Measurements from ENCODE around the gene ZNF277. TPM values are rescaled to one million over a fixed set of nuclear protein-coding genes. Genes with fewer than 3 reads are reported as not detected.

The ZNF277 gene
- total and polyA plus RNA-seq, 8 donors: 13.6 to 25.3 (median 19.6) TPM

- 95 to 99% methylated on average over 4 of the region's 4 CpGs for WGBS, 2 donors
- no peak for FAIRE-seq
- intact Hi-C loops (cut with DNase I): no loop called here
Observed at GRCh38 chr7:112298543-112299100, 92.1 kb downstream of the ZNF277 start.

DNA sequence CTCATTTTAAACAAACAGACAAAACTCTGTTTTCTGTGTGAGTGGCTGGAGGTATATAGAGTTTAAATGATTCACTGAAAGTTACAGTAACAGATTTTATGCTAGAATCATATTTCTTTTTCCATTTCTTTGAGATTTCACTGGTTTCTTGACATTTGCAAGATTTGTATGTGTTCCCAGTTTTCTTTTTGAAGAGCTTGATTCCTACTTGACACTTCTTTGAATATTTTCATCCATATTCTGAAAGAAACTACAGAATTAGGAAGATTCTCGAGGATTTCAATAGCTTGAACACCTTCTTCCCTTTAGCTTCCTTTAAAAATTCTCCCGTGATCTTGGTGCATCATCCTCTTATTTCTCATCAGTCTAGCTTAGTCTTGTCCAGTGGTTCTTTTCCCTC lies 93.6 kb downstream of the ZNF277 start:
- Histone ChIP-seq H3K27ac (no peak overlapping the region), H3K9me3 (no peaks in the 10 kb centered on the region), H3K4me3 (no peak overlapping the region), H3K27me3 (no peaks in the 10 kb centered on the region), H3K36me3 (no peaks in the 10 kb centered on the region), H3K4me1 (no peaks in the 10 kb centered on the region)
- DNase-seq (no peak), ATAC-seq (no peak), FAIRE-seq (no peak)
- WGBS, 2 donors: 96 to 97% methylated on average over 2 of the region's 2 CpGs
- intact Hi-C loops (cut with DNase I): no loop called here
- TF ChIP-seq, protein P1, sequence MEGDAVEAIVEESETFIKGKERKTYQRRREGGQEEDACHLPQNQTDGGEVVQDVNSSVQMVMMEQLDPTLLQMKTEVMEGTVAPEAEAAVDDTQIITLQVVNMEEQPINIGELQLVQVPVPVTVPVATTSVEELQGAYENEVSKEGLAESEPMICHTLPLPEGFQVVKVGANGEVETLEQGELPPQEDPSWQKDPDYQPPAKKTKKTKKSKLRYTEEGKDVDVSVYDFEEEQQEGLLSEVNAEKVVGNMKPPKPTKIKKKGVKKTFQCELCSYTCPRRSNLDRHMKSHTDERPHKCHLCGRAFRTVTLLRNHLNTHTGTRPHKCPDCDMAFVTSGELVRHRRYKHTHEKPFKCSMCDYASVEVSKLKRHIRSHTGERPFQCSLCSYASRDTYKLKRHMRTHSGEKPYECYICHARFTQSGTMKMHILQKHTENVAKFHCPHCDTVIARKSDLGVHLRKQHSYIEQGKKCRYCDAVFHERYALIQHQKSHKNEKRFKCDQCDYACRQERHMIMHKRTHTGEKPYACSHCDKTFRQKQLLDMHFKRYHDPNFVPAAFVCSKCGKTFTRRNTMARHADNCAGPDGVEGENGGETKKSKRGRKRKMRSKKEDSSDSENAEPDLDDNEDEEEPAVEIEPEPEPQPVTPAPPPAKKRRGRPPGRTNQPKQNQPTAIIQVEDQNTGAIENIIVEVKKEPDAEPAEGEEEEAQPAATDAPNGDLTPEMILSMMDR (IDR thresholded peaks at IDR 0.05): no peak

More at GRCh38 chr7:112298543-112299100, 92.1 kb downstream of the ZNF277 start:
- no peaks in the 10 kb centered on the region for H3K36me3 ChIP-seq
- TF ChIP-seq, protein P1 (IDR thresholded peaks at IDR 0.05): no peak
- no peak overlapping the region for H3K27ac ChIP-seq
- H3K9me3 ChIP-seq: no peaks in the 10 kb centered on the region
- H3K4me1 ChIP-seq: no peaks in the 10 kb centered on the region
- no peak for ATAC-seq
- no peaks in the 10 kb centered on the region for H3K27me3 ChIP-seq
- no peak overlapping the region for H3K4me3 ChIP-seq
- no peak for DNase-seq

GRCh38 chr7:112300831-112301407 lies 94.4 kb downstream of the ZNF277 start:
- WGBS, 2 donors: 96 to 99% methylated on average over 6 of the region's 6 CpGs
- no peaks in the 10 kb centered on the region for H3K36me3 ChIP-seq
- no peaks in the 10 kb centered on the region for H3K27me3 ChIP-seq
- TF ChIP-seq, protein P1 (IDR thresholded peaks at IDR 0.05): no peak
- no peaks in the 10 kb centered on the region for H3K4me1 ChIP-seq
- no peak for DNase-seq
- ATAC-seq: no peak
- H3K27ac ChIP-seq: no peak overlapping the region
- no peaks in the 10 kb centered on the region for H3K9me3 ChIP-seq
- FAIRE-seq: no peak
- H3K4me3 ChIP-seq: no peak overlapping the region
- intact Hi-C loops (cut with DNase I): no loop called here

DNA sequence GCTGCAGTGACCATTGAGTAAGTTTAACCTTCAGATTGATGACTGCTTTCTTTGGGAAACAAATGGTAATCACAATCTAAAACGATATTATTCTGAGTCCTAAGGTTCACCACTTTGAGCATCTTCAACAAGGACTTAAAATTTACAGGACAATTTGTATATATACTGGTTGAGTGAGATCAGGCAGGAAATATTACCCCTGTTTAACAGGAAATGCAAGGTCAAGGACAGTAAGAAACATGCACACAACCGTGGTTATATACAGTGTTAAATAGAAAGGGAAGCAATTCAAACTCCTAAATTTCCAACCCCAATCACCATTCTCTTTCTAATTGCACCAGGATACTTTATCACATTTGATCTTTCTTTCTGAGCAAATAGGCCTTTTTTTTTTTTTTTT lies 96.1 kb downstream of the ZNF277 start:
- ATAC-seq (no peak), DNase-seq (no peak), FAIRE-seq (no peak)
- TF ChIP-seq, protein P1 (IDR thresholded peaks at IDR 0.05): no peak
- no peaks in the 10 kb centered on the region for H3K36me3 ChIP-seq
- no peak overlapping the region for H3K4me3 ChIP-seq
- H3K4me1 ChIP-seq: no peaks in the 10 kb centered on the region
- no peak overlapping the region for H3K27ac ChIP-seq
- H3K27me3 ChIP-seq: no peaks in the 10 kb centered on the region
- intact Hi-C loops (cut with DNase I): no loop called here
- WGBS, 2 donors: 58 to 60% methylated on average over 2 of the region's 2 CpGs
- no peaks in the 10 kb centered on the region for H3K9me3 ChIP-seq

GRCh38 chr7:112306903-112307302 lies 100.4 kb downstream of the ZNF277 start:
- WGBS, 2 donors: 97 to 98% methylated on average over 2 of the region's 2 CpGs
- intact Hi-C loops (cut with DNase I): no loop called here
- Histone ChIP-seq H3K36me3 (no peaks in the 10 kb centered on the region), H3K4me3 (no peak overlapping the region), H3K9me3 (no peaks in the 10 kb centered on the region), H3K4me1 (no peaks in the 10 kb centered on the region), H3K27ac (no peak overlapping the region), H3K27me3 (no peaks in the 10 kb centered on the region)
- no peak for DNase-seq
- FAIRE-seq: no peak
- TF ChIP-seq, protein P1 (IDR thresholded peaks at IDR 0.05): no peak
- no peak for ATAC-seq
